H9 (cell line): ENCODE data around the gene VKORC1. TPM values are rescaled to one million over a fixed set of nuclear protein-coding genes. Genes with fewer than 3 reads are reported as not detected.

Experiments used
- DNase-seq: peaks from one replicate; pipeline ENCODE4 v3.0.0-alpha.2; 2017
- H2AFZ ChIP-seq: one replicate; pipeline ENCODE4 v1.6.1; 2013; ENCODE audit warnings: mild to moderate bottlenecking, low read length, control low read depth, moderate library complexity
- H2AK5ac ChIP-seq: 2 replicates; pipeline ENCODE4 v1.6.1; 2013; ENCODE audit warnings: low read length, control low read depth, mixed read lengths; ENCODE audit not compliant: insufficient read length
- H2BK120ac ChIP-seq: one replicate; pipeline ENCODE4 v1.6.1; 2013; ENCODE audit warnings: low read depth, mild to moderate bottlenecking, low read length, control low read depth, inconsistent platforms; ENCODE audit not compliant: poor library complexity, severe bottlenecking
- H2BK12ac ChIP-seq: 2 replicates; pipeline ENCODE4 v1.6.1; 2013; ENCODE audit warnings: low read length, control low read depth, mixed read lengths, low read depth; ENCODE audit not compliant: insufficient read length
- H2BK15ac ChIP-seq: 2 replicates; pipeline ENCODE4 v1.6.1; 2013; ENCODE audit warnings: low read depth, low read length, control low read depth
- H2BK20ac ChIP-seq: one replicate; pipeline ENCODE4 v1.6.1; 2013; ENCODE audit warnings: low read depth, mild to moderate bottlenecking, low read length, control low read depth, inconsistent platforms; ENCODE audit not compliant: poor library complexity, severe bottlenecking
- H2BK5ac ChIP-seq: 2 replicates; pipeline ENCODE4 v1.6.1; 2013; ENCODE audit warnings: low read length, control low read depth, mixed read lengths; ENCODE audit not compliant: insufficient read length
- H3K14ac ChIP-seq: 2 replicates; pipeline ENCODE4 v1.6.1; 2013; ENCODE audit warnings: low read length, control low read depth; ENCODE audit not compliant: insufficient read depth
- H3K18ac ChIP-seq: 2 replicates; pipeline ENCODE4 v1.6.1; 2013; ENCODE audit warnings: low read depth, mild to moderate bottlenecking, mixed read lengths, low read length, control low read depth; ENCODE audit not compliant: insufficient read length
- H3K23ac ChIP-seq: 2 replicates; pipeline ENCODE4 v1.6.1; 2013; ENCODE audit warnings: low read length, control low read depth, mixed read lengths, low read depth; ENCODE audit not compliant: insufficient read length
- H3K23me2 ChIP-seq: 2 replicates; pipeline ENCODE4 v1.6.1; 2013; ENCODE audit warnings: low read depth, mild to moderate bottlenecking, mixed read lengths, low read length, control low read depth; ENCODE audit not compliant: insufficient read length, poor library complexity, severe bottlenecking
- H3K27ac ChIP-seq: 2 replicates; pipeline ENCODE4 v1.5.1; 2013; ENCODE audit warnings: low read length, control low read depth, mixed read lengths, low read depth; ENCODE audit not compliant: insufficient read length
- H3K27me3 ChIP-seq: 2 replicates; pipeline ENCODE4 v1.6.1; 2013; ENCODE audit warnings: low read length, control low read depth, inconsistent platforms; ENCODE audit not compliant: insufficient read depth
- H3K4ac ChIP-seq: 2 replicates; pipeline ENCODE4 v1.6.1; 2013; ENCODE audit warnings: low read depth, mild to moderate bottlenecking, control low read depth, inconsistent platforms, low read length, moderate library complexity
- H3K4me1 ChIP-seq: 2 replicates; pipeline ENCODE4 v1.6.1; 2013; ENCODE audit warnings: low read length, control low read depth, inconsistent platforms; ENCODE audit not compliant: insufficient read depth
- H3K4me2 ChIP-seq: 2 replicates; pipeline ENCODE4 v1.6.1; 2013; ENCODE audit warnings: low read length, control low read depth, mixed read lengths; ENCODE audit not compliant: insufficient read length, insufficient read depth
- H3K56ac ChIP-seq: 2 replicates; pipeline ENCODE4 v1.6.1; 2013; ENCODE audit warnings: low read depth, mild to moderate bottlenecking, mixed read lengths, low read length, control low read depth; ENCODE audit not compliant: insufficient read length
- H3K79me1 ChIP-seq: 2 replicates; pipeline ENCODE4 v1.6.1; 2013; ENCODE audit warnings: low read depth, mild to moderate bottlenecking, moderate library complexity, low read length, control low read depth, inconsistent platforms; ENCODE audit not compliant: insufficient read depth, poor library complexity, severe bottlenecking
- H3K79me2 ChIP-seq: 2 replicates; pipeline ENCODE4 v1.6.1; 2013; ENCODE audit warnings: low read length, control low read depth, inconsistent platforms; ENCODE audit not compliant: insufficient read depth
- H3K9ac ChIP-seq: 2 replicates; pipeline ENCODE4 v1.6.1; 2013; ENCODE audit warnings: low read length, control low read depth, mixed read lengths; ENCODE audit not compliant: insufficient read length; ENCODE audit errors: extremely low read depth
- H3K9me3 ChIP-seq: one replicate; pipeline ENCODE4 v1.6.1; 2013; ENCODE audit warnings: low read depth, low read length, inconsistent platforms; ENCODE audit not compliant: control insufficient read depth
- H3T11ph ChIP-seq: one replicate; pipeline ENCODE4 v1.6.1; 2013; ENCODE audit warnings: mild to moderate bottlenecking, low read length, control low read depth, inconsistent platforms
- H4K20me1 ChIP-seq: one replicate; pipeline ENCODE4 v1.6.1; 2013; ENCODE audit not compliant: control insufficient read depth, insufficient read length, insufficient read depth
- H4K5ac ChIP-seq: 2 replicates; pipeline ENCODE4 v1.6.1; 2013; ENCODE audit warnings: low read depth, mild to moderate bottlenecking, mixed read lengths, low read length, control low read depth; ENCODE audit not compliant: insufficient read length
- H4K8ac ChIP-seq: replicated peaks from 2 replicates; pipeline ENCODE4 v1.6.1; 2013; ENCODE audit warnings: low read length, control low read depth, mixed read lengths, low read depth; ENCODE audit not compliant: insufficient read length
- H4K91ac ChIP-seq: 2 replicates; pipeline ENCODE4 v1.6.1; 2013; ENCODE audit warnings: low read depth, mild to moderate bottlenecking, moderate library complexity, mixed read lengths, low read length, control low read depth; ENCODE audit not compliant: insufficient read length
- H3K27ac Mint-ChIP-seq, 3 experiments: 2 replicates in 2 of 3; 3 replicates in 1 of 3; pipeline ENCODE4 v1.8.0; 2020 to 2021; ENCODE audit warnings: mixed read lengths in 3 of 3, mild to moderate bottlenecking in 1 of 3, moderate library complexity in 1 of 3
- H3K27me3 Mint-ChIP-seq: 2 replicates; pipeline ENCODE4 v1.8.0; 2021; ENCODE audit warnings: low read depth, mild to moderate bottlenecking, moderate library complexity, mixed read lengths
- H3K36me3 Mint-ChIP-seq, 3 experiments: 2 replicates in 2 of 3; 3 replicates in 1 of 3; pipeline ENCODE4 v1.8.0; 2020 to 2021; ENCODE audit warnings: low read depth in 3 of 3, mixed read lengths in 3 of 3; ENCODE audit not compliant: insufficient read depth in 1 of 3
- H3K4me1 Mint-ChIP-seq, 2 experiments: 2 replicates each; pipeline ENCODE4 v1.8.0; 2020; ENCODE audit warnings: mixed read lengths in 2 of 2
- H3K4me3 Mint-ChIP-seq, 2 experiments: 2 replicates in 1 of 2; 3 replicates in 1 of 2; pipeline ENCODE4 v1.8.0; 2020 to 2021; ENCODE audit warnings: mild to moderate bottlenecking in 2 of 2, mixed read lengths in 2 of 2, moderate library complexity in 1 of 2
- H3K9me3 Mint-ChIP-seq, 2 experiments: 2 replicates in 1 of 2; 3 replicates in 1 of 2; pipeline ENCODE4 v1.8.0; 2020; ENCODE audit warnings: mild to moderate bottlenecking in 2 of 2, mixed read lengths in 2 of 2, moderate library complexity in 1 of 2
- WGBS: extraction: QIAGEN DNeasy Blood & Tissue Kit; methylation state at CpG from one replicate; pipeline ENCODE4 v1.1.7; 2013; ENCODE audit warnings: missing lambda C conversion rate, low lambda C conversion rate, mixed read lengths; ENCODE audit not compliant: insufficient read length; ENCODE audit errors: extremely low coverage; 5-methylcytosine and 5-hydroxymethylcytosine counted together
- total RNA-seq: library from RNA; stranded (reverse); gene quantifications from 2 replicates; pipeline ENCODE4 v1.2.1, GENCODE V29; 2021
- TF ChIP-seq, protein P1 (sequence below): fragments of 200-600 bp; sonication (generic); conservative IDR thresholded peaks from 3 replicates; pipeline ENCODE4 v1.8.0; 2021; ENCODE audit warnings: antibody characterized with exemption, mild to moderate bottlenecking

Gene VKORC1
- total RNA-seq, 1 experiment from 2014 or later: 93.9 TPM

DNA sequence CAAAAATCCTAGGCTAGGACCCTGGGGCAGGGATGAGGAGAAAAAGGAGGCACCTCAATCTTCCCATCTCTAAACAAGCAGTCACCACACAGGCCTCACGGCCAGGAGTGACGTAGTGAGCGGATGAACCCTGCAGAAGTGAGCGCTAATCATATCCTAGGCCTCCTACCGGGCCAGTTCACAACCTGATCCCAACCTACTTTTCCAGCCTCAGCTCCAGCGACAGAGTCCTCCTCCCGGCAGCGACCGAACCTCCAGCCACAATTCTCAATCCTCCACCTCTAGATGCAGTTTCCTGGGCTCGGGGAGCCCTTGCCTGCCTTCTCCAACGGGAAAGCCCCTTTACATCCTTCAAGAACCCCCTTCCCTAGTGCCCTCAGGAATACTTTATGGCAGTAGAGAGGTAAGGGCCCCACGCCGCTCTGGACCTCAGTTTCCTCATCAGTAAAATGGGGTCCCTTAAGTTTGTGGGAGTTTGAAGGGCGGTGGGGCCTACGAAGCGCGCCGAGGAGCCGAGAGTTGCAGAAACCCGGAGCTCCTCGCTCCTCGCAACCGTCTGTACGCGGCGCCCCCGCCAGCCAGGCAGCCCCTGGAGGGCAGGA lies 22.0 kb downstream of the VKORC1 start:
- H3K4me1 Mint-ChIP-seq: peaks cover 16 to 20% of the 10 kb centered on the region in 2 experiments
- no CpG with 5 or more reads among the region's 27 CpGs for whole genome bisulfite sequencing
- no peak for DNase-seq

More for the DNA sequence above, 22.0 kb downstream of the VKORC1 start:
- Histone ChIP-seq H3K9ac (peak overlapping the region; percentile 92), H3K4me2 (peak overlapping the region; percentile 89), H3K14ac (peak overlapping the region; percentile 98), H3K23ac (no peak overlapping the region), H3K27ac (no peak overlapping the region), H3K27me3 (no peaks in the 10 kb centered on the region), H3K4me1 (no peaks in the 10 kb centered on the region), H3K9me3 (no peaks in the 10 kb centered on the region), H4K20me1 (no peaks in the 10 kb centered on the region), H3K79me1 (peaks cover 11% of the 10 kb centered on the region), H4K91ac (peak overlapping the region; percentile 82), H2BK15ac (no peak overlapping the region), H2BK12ac (no peak overlapping the region), H3K4ac (peak overlapping the region; percentile 63; the same call in 1 of the 2 replicates), H3K23me2 (peaks cover 9% of the 10 kb centered on the region), H3K56ac (no peak overlapping the region), H3K18ac (peak overlapping the region; percentile 96), H3K79me2 (peaks cover 23% of the 10 kb centered on the region; the same call in 1 of the 2 replicates), H2BK20ac (no peak overlapping the region), H2AFZ (peak overlapping the region; percentile 42), H4K5ac (peak overlapping the region; percentile 78), H2BK5ac (peak overlapping the region; percentile 87), H4K8ac (peak overlapping the region; percentile 64), H2AK5ac (no peak overlapping the region), H2BK120ac (no peak overlapping the region), H3T11ph (peak overlapping the region; percentile 26)
- Mint-ChIP-seq H3K36me3 (peaks cover 7 to 16% (median 16%) of the 10 kb centered on the region in 3 experiments; a peak in 6 of 7 replicates), H3K27me3 (no peaks in the 10 kb centered on the region), H3K4me3 (peak overlapping the region; percentile 92 to 93), H3K9me3 (no peaks in the 10 kb centered on the region; a peak in 1 of 5 replicates), H3K27ac (peak overlapping the region; percentile 87 to 97 (median 94); a peak in 5 of 7 replicates)
- TF ChIP-seq, protein P1, sequence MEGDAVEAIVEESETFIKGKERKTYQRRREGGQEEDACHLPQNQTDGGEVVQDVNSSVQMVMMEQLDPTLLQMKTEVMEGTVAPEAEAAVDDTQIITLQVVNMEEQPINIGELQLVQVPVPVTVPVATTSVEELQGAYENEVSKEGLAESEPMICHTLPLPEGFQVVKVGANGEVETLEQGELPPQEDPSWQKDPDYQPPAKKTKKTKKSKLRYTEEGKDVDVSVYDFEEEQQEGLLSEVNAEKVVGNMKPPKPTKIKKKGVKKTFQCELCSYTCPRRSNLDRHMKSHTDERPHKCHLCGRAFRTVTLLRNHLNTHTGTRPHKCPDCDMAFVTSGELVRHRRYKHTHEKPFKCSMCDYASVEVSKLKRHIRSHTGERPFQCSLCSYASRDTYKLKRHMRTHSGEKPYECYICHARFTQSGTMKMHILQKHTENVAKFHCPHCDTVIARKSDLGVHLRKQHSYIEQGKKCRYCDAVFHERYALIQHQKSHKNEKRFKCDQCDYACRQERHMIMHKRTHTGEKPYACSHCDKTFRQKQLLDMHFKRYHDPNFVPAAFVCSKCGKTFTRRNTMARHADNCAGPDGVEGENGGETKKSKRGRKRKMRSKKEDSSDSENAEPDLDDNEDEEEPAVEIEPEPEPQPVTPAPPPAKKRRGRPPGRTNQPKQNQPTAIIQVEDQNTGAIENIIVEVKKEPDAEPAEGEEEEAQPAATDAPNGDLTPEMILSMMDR: no peak
